ENCODE data around the gene NBAS. TPM values are rescaled to one million over a fixed set of nuclear protein-coding genes. Genes with fewer than 3 reads are reported as not detected.

Gene NBAS
- total and polyA plus RNA-seq, 2 donors (not counting 3 experiments of a cell fraction or from before 2014, with no cell fraction given) = 29.4 to 43.0 TPM

- Histone ChIP-seq H3K79me2 (ENCODE audit: control insufficient read depth, insufficient read depth, low read length) (no peaks in the 10 kb centered on the region), H3K4me2 (ENCODE audit: insufficient read depth, low read length) (no peak overlapping the region), H3K27ac (ENCODE audit: insufficient read depth, low read depth, low read length) (no peak overlapping the region), H3K9me3 (replicated peaks; ENCODE audit: control insufficient read depth, insufficient read depth, low read length) (no peaks in the 10 kb centered on the region), H2AFZ (ENCODE audit: low read depth, low read length) (no peak overlapping the region), H3K4me3 (replicated peaks in 1 of 3; ENCODE audit: insufficient read depth in 1 of 3, low read depth in 1 of 3, low read length in 3 of 3) (no peak overlapping the region), H3K36me3 (ENCODE audit: control insufficient read depth in 2 of 2, extremely low read depth in 1 of 2, insufficient read depth in 2 of 2, low read length in 2 of 2) (peaks cover 0 to 3% of the 10 kb centered on the region in 2 experiments), H3K9me1 (replicated peaks; ENCODE audit: control insufficient read depth, extremely low read depth, insufficient read depth, low read length) (no peaks in the 10 kb centered on the region), H3K27me3 (ENCODE audit: control insufficient read depth in 2 of 2, insufficient read depth in 2 of 2, low read length in 2 of 2) (no peaks in the 10 kb centered on the region), H4K20me1 (replicated peaks; ENCODE audit: control insufficient read depth, extremely low read depth, insufficient read depth, low read length) (no peaks in the 10 kb centered on the region), H3K4me1 (ENCODE audit: control insufficient read depth, extremely low read depth, insufficient read depth, low read length) (no peaks in the 10 kb centered on the region), H3K9ac (replicated peaks; ENCODE audit: extremely low read depth, insufficient read depth, low read length) (no peak overlapping the region)
- ChIA-PET CTCF (no interaction called here), POLR2A (no interaction called here)
- dilution Hi-C loops (cut with MboI; ENCODE audit: extremely low pct_ligation_motif_present, low sequenced_read_pairs) = no loop called here
- intact Hi-C loops (cut with micrococcal nuclease) = no loop called here
- no TSS peak for BruUV-seq (replicated peaks)
- no peak for FAIRE-seq
- TF ChIP-seq JUN (IDR thresholded peaks at IDR 0.05; ENCODE audit: borderline replicate concordance, insufficient read depth, insufficient read length, low read depth) (no peak), EZH2 (IDR thresholded peaks at IDR 0.05; ENCODE audit: borderline replicate concordance, low read depth, low read length, severe bottlenecking) (no peak)
- DNase-seq (ENCODE audit: low read depth, low spot score) = no peak
Measured at GRCh38 chr2:15408759-15409158, 152.4 kb downstream of the NBAS start.

GRCh38 chr2:15407666-15408065 is 153.5 kb downstream of the NBAS start:
- H3K9ac ChIP-seq (replicated peaks; ENCODE audit: extremely low read depth, insufficient read depth, low read length) = no peak overlapping the region
- H3K4me1 ChIP-seq (ENCODE audit: control insufficient read depth, extremely low read depth, insufficient read depth, low read length) = no peaks in the 10 kb centered on the region
- CTCF ChIA-PET = no interaction called here

More at GRCh38 chr2:15407666-15408065, 153.5 kb downstream of the NBAS start:
- Histone ChIP-seq H3K27ac (ENCODE audit: insufficient read depth, low read depth, low read length) (no peak overlapping the region), H3K4me2 (ENCODE audit: insufficient read depth, low read length) (no peak overlapping the region), H3K9me3 (replicated peaks; ENCODE audit: control insufficient read depth, insufficient read depth, low read length) (no peaks in the 10 kb centered on the region), H3K9me1 (replicated peaks; ENCODE audit: control insufficient read depth, extremely low read depth, insufficient read depth, low read length) (no peaks in the 10 kb centered on the region), H3K36me3 (ENCODE audit: control insufficient read depth in 2 of 2, extremely low read depth in 1 of 2, insufficient read depth in 2 of 2, low read length in 2 of 2) (peaks cover 0 to 3% of the 10 kb centered on the region in 2 experiments), H3K4me3 (replicated peaks in 1 of 3; ENCODE audit: insufficient read depth in 1 of 3, low read depth in 1 of 3, low read length in 3 of 3) (no peak overlapping the region), H4K20me1 (replicated peaks; ENCODE audit: control insufficient read depth, extremely low read depth, insufficient read depth, low read length) (no peaks in the 10 kb centered on the region), H2AFZ (ENCODE audit: low read depth, low read length) (no peak overlapping the region), H3K79me2 (ENCODE audit: control insufficient read depth, insufficient read depth, low read length) (no peaks in the 10 kb centered on the region), H3K27me3 (ENCODE audit: control insufficient read depth in 2 of 2, insufficient read depth in 2 of 2, low read length in 2 of 2) (no peaks in the 10 kb centered on the region)
- no peak for TF ChIP-seq POLR2AphosphoS5 (IDR thresholded peaks at IDR 0.05; ENCODE audit: insufficient read depth, low read depth, low read length)
- TF ChIP-seq FOS (IDR thresholded peaks at IDR 0.05; ENCODE audit: borderline replicate concordance, insufficient read depth, low read length) = no peak
- no peak for TF ChIP-seq POLR2A (IDR thresholded peaks at IDR 0.05; ENCODE audit: low read depth, low read length)
- no peak for TF ChIP-seq GATA2 (IDR thresholded peaks at IDR 0.05; ENCODE audit: insufficient read depth, insufficient read length, low read depth, low read length)
- no peak for TF ChIP-seq MAX (IDR thresholded peaks at IDR 0.05; ENCODE audit: insufficient read depth, insufficient read length)
- TF ChIP-seq CTCF (IDR thresholded peaks at IDR 0.05; ENCODE audit: extremely low read depth in 1 of 2, insufficient read depth in 1 of 2, low read depth in 1 of 2, low read length in 2 of 2) = no peak
- TF ChIP-seq JUN (IDR thresholded peaks at IDR 0.05; ENCODE audit: borderline replicate concordance, insufficient read depth, insufficient read length, low read depth) = no peak
- no peak for TF ChIP-seq MYC (IDR thresholded peaks at IDR 0.05; ENCODE audit: low read depth, low read length)
- no peak for TF ChIP-seq EZH2 (IDR thresholded peaks at IDR 0.05; ENCODE audit: borderline replicate concordance, low read depth, low read length, severe bottlenecking)
- no peak for FAIRE-seq
- intact Hi-C loops (cut with micrococcal nuclease) = no loop called here
- dilution Hi-C loops (cut with MboI; ENCODE audit: extremely low pct_ligation_motif_present, low sequenced_read_pairs) = no loop called here
- no peak for DNase-seq (ENCODE audit: low read depth, low spot score)
- POLR2A ChIA-PET = no interaction called here
- BruUV-seq (replicated peaks) = no TSS peak

All from endothelial cell of umbilical vein (primary cell).